ENCODE measurements around the gene CIPC. TPM values are rescaled to one million over a fixed set of nuclear protein-coding genes. Genes with fewer than 3 reads are reported as not detected.

CIPC gene
- total and polyA plus RNA-seq, 9 of the 15 experiments (the other 6 are each of a cell fraction or from before 2014, with no cell fraction given), result 5.0 to 16.9 (median 10.7) TPM

GRCh38 chr14:77158882-77159255 lies 60.8 kb downstream of the CIPC start:
- BruUV-seq (replicated peaks), result no TSS peak
- Histone ChIP-seq H3K4me3 (no peak overlapping the region), H3K79me2 (ENCODE audit: control insufficient read depth, insufficient read depth, low read length) (no peaks in the 10 kb centered on the region), H3K36me3 (ENCODE audit: control insufficient read depth, insufficient read depth, low read length) (no peaks in the 10 kb centered on the region), H3K4me2 (ENCODE audit: insufficient read depth, low read length) (no peak overlapping the region), H4K20me1 (replicated peaks; ENCODE audit: control insufficient read depth, insufficient read depth, low read length) (no peaks in the 10 kb centered on the region), H3K27me3 (ENCODE audit: control insufficient read depth in 2 of 2, insufficient read depth in 2 of 2, low read length in 2 of 2) (peaks cover 0 to 28% of the 10 kb centered on the region in 2 experiments; a peak in 3 of 5 replicates), H2AFZ (ENCODE audit: low read depth, low read length) (no peak overlapping the region), H3K9me3 (replicated peaks; ENCODE audit: control insufficient read depth, insufficient read depth, low read depth, low read length) (no peaks in the 10 kb centered on the region), H3K27ac (ENCODE audit: extremely low read depth, low read depth, low read length) (no peak overlapping the region), H3K4me1 (replicated peaks in 1 of 2; ENCODE audit: control insufficient read depth in 2 of 2, insufficient read depth in 2 of 2, low read length in 2 of 2) (peaks cover 2 to 8% of the 10 kb centered on the region in 2 experiments; a peak in 3 of 5 replicates), H3K9ac (ENCODE audit: insufficient read depth in 1 of 2, low read depth in 2 of 2, low read length in 2 of 2) (no peak overlapping the region), H3K9me1 (ENCODE audit: control insufficient read depth, insufficient read depth, low read length) (no peaks in the 10 kb centered on the region)
- no peak for DNase-seq (ENCODE audit: extremely low read depth in 1 of 4, low spot score in 3 of 4)
- intact Hi-C loops (cut with micrococcal nuclease), result no loop called here
- in situ Hi-C loops (cut with MboI), result no loop called here
- POLR2A ChIA-PET, result no interaction called here
- WGBS (ENCODE audit: insufficient coverage, low coverage, missing lambda C conversion rate), result 0% methylated on average over 2 of the region's 2 CpGs
- CTCF ChIA-PET (ENCODE audit: low intra/inter-chr PET ratio), result no interaction called here
- no peak for ATAC-seq
- FAIRE-seq, result no peak
- TF ChIP-seq ZNF311 (CRISPR knock-in tag; IDR thresholded peaks at IDR 0.05) (no peak), TAF9B (IDR thresholded peaks at IDR 0.05; ENCODE audit: partially characterized antibody) (no peak), CREBBP (IDR thresholded peaks at IDR 0.05; ENCODE audit: low read depth, low read length) (no peak), TAF7 (tag; IDR thresholded peaks at IDR 0.05) (no peak), PCBP1 (IDR thresholded peaks at IDR 0.05; ENCODE audit: low read depth, low read length, poor library complexity, severe bottlenecking) (no peak), BACH1 (tag; IDR thresholded peaks at IDR 0.05) (no peak), RFX7 (CRISPR knock-in tag; IDR thresholded peaks at IDR 0.05) (no peak), MTA1 (IDR thresholded peaks at IDR 0.05; ENCODE audit: borderline replicate concordance) (no peak), RBM22 (IDR thresholded peaks at IDR 0.05; ENCODE audit: low read depth, low read length, poor library complexity, severe bottlenecking) (no peak), MAX (CRISPR knock-in tag; IDR thresholded peaks at IDR 0.05) (no peak), ZNF77 (CRISPR knock-in tag; IDR thresholded peaks at IDR 0.05) (no peak)
- TF ChIP-seq, protein P1, sequence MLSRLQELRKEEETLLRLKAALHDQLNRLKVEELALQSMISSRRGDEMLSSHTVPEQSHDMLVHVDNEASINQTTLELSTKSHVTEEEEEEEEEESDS (CRISPR knock-in tag; IDR thresholded peaks at IDR 0.05), result no peak
- TF ChIP-seq, protein P2, sequence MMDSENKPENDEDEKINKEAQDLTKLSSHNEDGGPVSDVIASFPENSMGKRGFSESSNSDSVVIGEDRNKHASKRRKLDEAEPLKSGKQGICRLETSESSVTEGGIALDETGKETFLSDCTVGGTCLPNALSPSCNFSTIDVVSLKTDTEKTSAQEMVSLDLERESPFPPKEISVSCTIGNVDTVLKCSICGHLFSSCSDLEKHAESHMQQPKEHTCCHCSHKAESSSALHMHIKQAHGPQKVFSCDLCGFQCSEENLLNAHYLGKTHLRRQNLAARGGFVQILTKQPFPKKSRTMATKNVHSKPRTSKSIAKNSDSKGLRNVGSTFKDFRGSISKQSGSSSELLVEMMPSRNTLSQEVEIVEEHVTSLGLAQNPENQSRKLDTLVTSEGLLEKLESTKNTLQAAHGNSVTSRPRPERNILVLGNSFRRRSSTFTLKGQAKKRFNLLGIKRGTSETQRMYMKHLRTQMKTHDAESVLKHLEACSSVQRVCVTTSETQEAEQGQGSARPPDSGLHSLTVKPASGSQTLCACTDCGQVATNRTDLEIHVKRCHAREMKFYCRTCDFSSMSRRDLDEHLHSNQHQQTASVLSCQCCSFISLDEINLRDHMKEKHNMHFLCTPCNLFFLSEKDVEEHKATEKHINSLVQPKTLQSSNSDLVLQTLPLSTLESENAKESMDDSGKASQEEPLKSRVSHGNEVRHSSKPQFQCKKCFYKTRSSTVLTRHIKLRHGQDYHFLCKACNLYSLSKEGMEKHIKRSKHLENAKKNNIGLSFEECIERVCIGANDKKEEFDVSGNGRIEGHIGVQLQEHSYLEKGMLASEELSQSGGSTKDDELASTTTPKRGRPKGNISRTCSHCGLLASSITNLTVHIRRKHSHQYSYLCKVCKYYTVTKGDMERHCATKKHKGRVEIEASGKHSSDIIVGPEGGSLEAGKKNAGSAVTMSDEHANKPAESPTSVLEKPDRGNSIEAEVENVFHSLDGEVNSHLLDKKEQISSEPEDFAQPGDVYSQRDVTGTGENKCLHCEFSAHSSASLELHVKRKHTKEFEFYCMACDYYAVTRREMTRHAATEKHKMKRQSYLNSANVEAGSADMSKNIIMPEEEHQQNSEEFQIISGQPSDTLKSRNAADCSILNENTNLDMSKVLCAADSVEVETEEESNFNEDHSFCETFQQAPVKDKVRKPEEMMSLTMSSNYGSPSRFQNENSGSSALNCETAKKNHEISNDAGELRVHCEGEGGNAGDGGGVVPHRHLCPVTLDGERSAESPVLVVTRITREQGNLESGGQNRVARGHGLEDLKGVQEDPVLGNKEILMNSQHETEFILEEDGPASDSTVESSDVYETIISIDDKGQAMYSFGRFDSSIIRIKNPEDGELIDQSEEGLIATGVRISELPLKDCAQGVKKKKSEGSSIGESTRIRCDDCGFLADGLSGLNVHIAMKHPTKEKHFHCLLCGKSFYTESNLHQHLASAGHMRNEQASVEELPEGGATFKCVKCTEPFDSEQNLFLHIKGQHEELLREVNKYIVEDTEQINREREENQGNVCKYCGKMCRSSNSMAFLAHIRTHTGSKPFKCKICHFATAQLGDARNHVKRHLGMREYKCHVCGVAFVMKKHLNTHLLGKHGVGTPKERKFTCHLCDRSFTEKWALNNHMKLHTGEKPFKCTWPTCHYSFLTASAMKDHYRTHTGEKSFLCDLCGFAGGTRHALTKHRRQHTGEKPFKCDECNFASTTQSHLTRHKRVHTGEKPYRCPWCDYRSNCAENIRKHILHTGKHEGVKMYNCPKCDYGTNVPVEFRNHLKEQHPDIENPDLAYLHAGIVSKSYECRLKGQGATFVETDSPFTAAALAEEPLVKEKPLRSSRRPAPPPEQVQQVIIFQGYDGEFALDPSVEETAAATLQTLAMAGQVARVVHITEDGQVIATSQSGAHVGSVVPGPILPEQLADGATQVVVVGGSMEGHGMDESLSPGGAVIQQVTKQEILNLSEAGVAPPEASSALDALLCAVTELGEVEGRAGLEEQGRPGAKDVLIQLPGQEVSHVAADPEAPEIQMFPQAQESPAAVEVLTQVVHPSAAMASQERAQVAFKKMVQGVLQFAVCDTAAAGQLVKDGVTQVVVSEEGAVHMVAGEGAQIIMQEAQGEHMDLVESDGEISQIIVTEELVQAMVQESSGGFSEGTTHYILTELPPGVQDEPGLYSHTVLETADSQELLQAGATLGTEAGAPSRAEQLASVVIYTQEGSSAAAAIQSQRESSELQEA (IDR thresholded peaks at IDR 0.05; ENCODE audit: low read depth), result no peak
